Endothelial cell of umbilical vein (primary cell): Measurements from ENCODE around the gene MACO1.

Experiments
- EZH2 ChIP-seq: IDR thresholded peaks from 2 replicates; pipeline ENCODE4 v1.6.1; 2012; ENCODE audit warnings: borderline replicate concordance, low read depth, mild to moderate bottlenecking, moderate library complexity, low read length, inconsistent platforms; ENCODE audit not compliant: severe bottlenecking
- POLR2A ChIP-seq: IDR thresholded peaks from 2 replicates; pipeline ENCODE4 v1.6.1; 2012; ENCODE audit warnings: low read depth, mild to moderate bottlenecking, control low read depth, low read length
- POLR2AphosphoS5 ChIP-seq: IDR thresholded peaks from 2 replicates; pipeline ENCODE4 v1.6.1; 2012; ENCODE audit warnings: low read depth, mild to moderate bottlenecking, control low read depth, low read length, moderate library complexity; ENCODE audit not compliant: insufficient read depth
- TF ChIP-seq, protein P1 (sequence below), 2 donors: IDR thresholded peaks; 1 replicate in 1 of 2; 2 replicates in 1 of 2; pipeline ENCODE4 v1.5.1; 2011; ENCODE audit warnings: low read length in 2 of 2, mild to moderate bottlenecking in 2 of 2, moderate library complexity in 2 of 2, control low read depth in 1 of 2, inconsistent platforms in 1 of 2, low read depth in 1 of 2; ENCODE audit not compliant: insufficient read depth in 1 of 2; ENCODE audit errors: extremely low read depth in 1 of 2
- TF ChIP-seq, protein P2 (sequence below): IDR thresholded peaks from 2 replicates; pipeline ENCODE4 v1.6.1; 2011; ENCODE audit not compliant: insufficient read depth, insufficient read length

DNA sequence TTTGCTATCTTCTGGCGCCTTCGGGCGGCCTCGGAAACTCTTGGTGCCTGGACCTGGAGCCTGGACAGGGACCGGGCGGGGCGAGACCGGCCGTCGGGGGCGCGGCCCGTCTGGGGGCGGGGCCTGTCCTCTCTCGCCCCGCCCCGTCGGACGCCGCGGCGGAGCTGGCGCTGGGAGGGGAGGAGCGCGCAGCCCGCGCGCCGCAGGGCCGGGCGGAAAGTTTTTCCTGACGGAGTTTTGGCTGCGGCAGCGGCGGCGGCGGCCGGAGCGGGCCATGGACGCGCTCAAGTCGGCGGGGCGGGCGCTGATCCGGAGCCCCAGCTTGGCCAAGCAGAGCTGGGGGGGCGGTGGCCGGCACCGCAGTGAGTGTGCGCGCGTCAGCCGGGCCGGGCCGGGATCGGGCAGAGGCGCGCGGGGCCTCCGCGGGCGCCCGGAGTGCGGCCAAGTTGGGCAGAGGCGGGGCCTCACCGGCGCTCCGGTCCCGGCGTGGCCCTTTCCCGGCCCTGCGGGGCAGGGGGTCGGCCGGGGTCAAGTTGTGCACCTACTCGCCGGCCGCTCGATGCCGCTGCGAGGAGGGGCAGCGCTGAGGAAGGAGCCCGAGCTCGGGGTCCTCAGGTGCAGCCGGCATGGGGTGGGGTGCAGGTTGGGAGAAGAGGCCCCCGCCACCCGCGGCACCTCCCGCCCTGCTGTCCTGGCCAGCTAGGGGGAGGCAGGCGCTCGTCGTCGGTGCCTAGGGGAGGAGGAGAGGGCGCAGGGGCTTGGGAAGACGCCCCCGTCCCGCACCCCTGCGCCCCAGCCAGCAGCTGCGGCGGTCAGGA, 112.9 kb downstream of the MACO1 start, which contains the start of gene LDLRAP1:
- TF ChIP-seq, protein P1, sequence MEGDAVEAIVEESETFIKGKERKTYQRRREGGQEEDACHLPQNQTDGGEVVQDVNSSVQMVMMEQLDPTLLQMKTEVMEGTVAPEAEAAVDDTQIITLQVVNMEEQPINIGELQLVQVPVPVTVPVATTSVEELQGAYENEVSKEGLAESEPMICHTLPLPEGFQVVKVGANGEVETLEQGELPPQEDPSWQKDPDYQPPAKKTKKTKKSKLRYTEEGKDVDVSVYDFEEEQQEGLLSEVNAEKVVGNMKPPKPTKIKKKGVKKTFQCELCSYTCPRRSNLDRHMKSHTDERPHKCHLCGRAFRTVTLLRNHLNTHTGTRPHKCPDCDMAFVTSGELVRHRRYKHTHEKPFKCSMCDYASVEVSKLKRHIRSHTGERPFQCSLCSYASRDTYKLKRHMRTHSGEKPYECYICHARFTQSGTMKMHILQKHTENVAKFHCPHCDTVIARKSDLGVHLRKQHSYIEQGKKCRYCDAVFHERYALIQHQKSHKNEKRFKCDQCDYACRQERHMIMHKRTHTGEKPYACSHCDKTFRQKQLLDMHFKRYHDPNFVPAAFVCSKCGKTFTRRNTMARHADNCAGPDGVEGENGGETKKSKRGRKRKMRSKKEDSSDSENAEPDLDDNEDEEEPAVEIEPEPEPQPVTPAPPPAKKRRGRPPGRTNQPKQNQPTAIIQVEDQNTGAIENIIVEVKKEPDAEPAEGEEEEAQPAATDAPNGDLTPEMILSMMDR (IDR thresholded peaks at IDR 0.05; ENCODE audit: extremely low read depth in 1 of 2, insufficient read depth in 1 of 2, low read depth in 1 of 2, low read length in 2 of 2) = no peak
- TF ChIP-seq, protein P2, sequence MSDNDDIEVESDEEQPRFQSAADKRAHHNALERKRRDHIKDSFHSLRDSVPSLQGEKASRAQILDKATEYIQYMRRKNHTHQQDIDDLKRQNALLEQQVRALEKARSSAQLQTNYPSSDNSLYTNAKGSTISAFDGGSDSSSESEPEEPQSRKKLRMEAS = no peak
- TF ChIP-seq POLR2A = peak; percentile 72
- no peak for TF ChIP-seq EZH2
- TF ChIP-seq POLR2AphosphoS5 = peak; percentile 69
